SK-N-MC (cell line): ENCODE data around the gene CTNNA3.

Experiments used
- DNase-seq: peaks from one replicate; pipeline ENCODE4 v3.0.0-alpha.2; 2011; ENCODE audit warnings: low read depth, low spot score
- H3K27ac ChIP-seq: fragments of 200-600 bp; sonication (generic); 2 replicates; pipeline ENCODE4 v1.5.1; 2016; ENCODE audit warnings: mixed run types
- H3K36me3 ChIP-seq: fragments of 200-600 bp; sonication (generic); 2 replicates; pipeline ENCODE4 v1.6.1; 2017; ENCODE audit warnings: antibody characterized with exemption, low read length, mixed read lengths; ENCODE audit not compliant: insufficient read depth
- H3K4me3 ChIP-seq: fragments of 200-600 bp; sonication (generic); 2 replicates; pipeline ENCODE4 v1.5.1; 2016
- H3K9ac ChIP-seq: fragments of 200-600 bp; sonication (generic); 2 replicates; pipeline ENCODE4 v1.8.0; 2017; ENCODE audit warnings: mixed run types, mixed read lengths; ENCODE audit not compliant: insufficient read length
- H3K9me3 ChIP-seq: fragments of 200-600 bp; sonication (generic); 2 replicates; pipeline ENCODE4 v1.6.1; 2017; ENCODE audit warnings: low read depth, mild to moderate bottlenecking, antibody characterized with exemption, low read length, moderate library complexity, mixed read lengths
- EZH2 ChIP-seq: fragments of 200-600 bp; sonication (generic); IDR thresholded peaks from one replicate; pipeline ENCODE4 v1.6.1; 2017; ENCODE audit warnings: antibody characterized with exemption
- FOXP2 ChIP-seq: optimal IDR thresholded peaks from 2 replicates; pipeline ENCODE3; 2011; ENCODE audit warnings: mild to moderate bottlenecking, moderate library complexity; ENCODE audit not compliant: insufficient read depth; ENCODE audit errors: extremely low read length, control extremely low read depth
- POLR2AphosphoS5 ChIP-seq: IDR thresholded peaks from 2 replicates; pipeline ENCODE4 v1.6.1; 2012; ENCODE audit warnings: mild to moderate bottlenecking, low read depth, low read length, borderline replicate concordance

CTNNA3 gene

DNA sequence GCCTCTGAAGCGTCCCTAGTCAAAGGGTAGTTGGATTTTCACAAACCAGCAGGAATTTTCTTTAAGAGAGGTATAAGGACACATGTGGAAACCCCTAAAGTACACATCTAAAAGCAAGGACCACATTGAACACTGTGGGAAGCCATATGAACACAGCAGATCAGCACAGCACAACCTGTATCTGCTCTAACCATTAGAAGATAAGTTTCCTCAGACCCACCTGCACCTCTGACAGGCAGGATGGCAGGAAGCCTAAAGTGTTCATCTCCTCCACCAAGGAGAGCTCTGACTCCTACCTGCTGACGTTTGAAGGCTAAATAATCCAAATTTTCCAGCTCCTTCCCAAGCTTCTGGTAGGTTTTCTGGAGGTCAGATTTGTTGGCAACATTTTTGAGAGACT, 174.4 kb downstream of the CTNNA3 start:
- Histone ChIP-seq H3K9ac (no peak overlapping the region), H3K27ac (no peak overlapping the region), H3K4me3 (no peak overlapping the region), H3K36me3 (no peaks in the 10 kb centered on the region), H3K9me3 (no peaks in the 10 kb centered on the region)
- TF ChIP-seq EZH2 (no peak), FOXP2 (no peak), POLR2AphosphoS5 (no peak)
- no peak for DNase-seq

GRCh38 chr10:67520924-67521520, 175.0 kb downstream of the CTNNA3 start:
- H3K9ac ChIP-seq: no peak overlapping the region
- H3K9me3 ChIP-seq: no peaks in the 10 kb centered on the region
- TF ChIP-seq EZH2 (no peak), FOXP2 (no peak), POLR2AphosphoS5 (no peak)
- H3K27ac ChIP-seq: no peak overlapping the region
- no peaks in the 10 kb centered on the region for H3K36me3 ChIP-seq
- peak; percentile 8 for DNase-seq
- H3K4me3 ChIP-seq: no peak overlapping the region

- H3K9me3 ChIP-seq: no peaks in the 10 kb centered on the region
- DNase-seq: no peak
These were observed 176.6 kb downstream of the CTNNA3 start for GRCh38 chr10:67519434-67519833.

GRCh38 chr10:67518756-67519155, 177.2 kb downstream of the CTNNA3 start:
- TF ChIP-seq EZH2 (no peak), FOXP2 (no peak)

More at GRCh38 chr10:67519434-67519833, 176.6 kb downstream of the CTNNA3 start:
- H3K4me3 ChIP-seq: no peak overlapping the region
- H3K9ac ChIP-seq: no peak overlapping the region
- H3K27ac ChIP-seq: no peak overlapping the region
- TF ChIP-seq EZH2 (no peak), POLR2AphosphoS5 (no peak), FOXP2 (no peak)
- no peaks in the 10 kb centered on the region for H3K36me3 ChIP-seq

DNA sequence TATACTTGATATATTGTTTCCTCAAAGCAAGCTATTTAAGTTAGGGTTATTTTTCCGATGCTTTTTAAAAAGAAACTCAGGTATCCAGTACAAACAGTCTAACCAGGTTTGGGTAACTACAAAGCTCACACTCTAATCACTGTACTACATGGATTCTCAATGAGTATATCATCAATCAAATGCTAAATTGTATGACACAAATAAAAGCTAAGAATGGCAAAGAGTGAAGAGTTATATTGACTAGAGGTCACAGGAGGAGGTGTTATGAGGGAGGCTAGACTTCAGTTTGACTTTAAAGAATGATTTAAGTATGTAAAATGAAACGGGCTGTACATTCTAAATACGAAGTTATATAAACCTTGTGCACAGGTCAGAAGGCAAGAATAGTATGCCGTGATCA, 178.0 kb downstream of the CTNNA3 start:
- H3K9ac ChIP-seq: no peak overlapping the region
- no peak for DNase-seq
- no peaks in the 10 kb centered on the region for H3K9me3 ChIP-seq
- no peak for TF ChIP-seq POLR2AphosphoS5
- no peak for TF ChIP-seq FOXP2
- TF ChIP-seq EZH2: no peak
- no peak overlapping the region for H3K27ac ChIP-seq
- H3K36me3 ChIP-seq: no peaks in the 10 kb centered on the region
- H3K4me3 ChIP-seq: no peak overlapping the region

More at GRCh38 chr10:67518756-67519155, 177.2 kb downstream of the CTNNA3 start:
- H3K36me3 ChIP-seq: no peaks in the 10 kb centered on the region
- no peak overlapping the region for H3K27ac ChIP-seq
- H3K4me3 ChIP-seq: no peak overlapping the region
- no peak overlapping the region for H3K9ac ChIP-seq
- no peak for DNase-seq
- no peaks in the 10 kb centered on the region for H3K9me3 ChIP-seq

DNA sequence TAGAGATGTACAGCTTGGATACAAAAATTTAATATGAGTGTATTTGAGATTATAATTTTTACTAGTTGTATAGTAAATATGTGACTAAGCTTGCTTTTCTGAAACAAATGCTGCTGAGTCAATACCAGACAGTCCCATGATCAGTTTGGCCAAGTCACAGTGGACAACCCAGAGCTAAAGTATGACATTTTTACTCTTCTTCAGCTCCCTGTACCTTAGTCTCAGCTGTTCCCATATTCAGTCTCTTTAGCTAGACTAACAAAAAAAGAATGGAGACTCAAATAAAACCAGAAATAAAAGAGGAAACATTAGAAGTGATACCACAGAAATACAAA, 189.3 kb downstream of the CTNNA3 start:
- Histone ChIP-seq H3K27ac (no peak overlapping the region), H3K9ac (no peak overlapping the region), H3K4me3 (no peak overlapping the region), H3K36me3 (no peaks in the 10 kb centered on the region), H3K9me3 (no peaks in the 10 kb centered on the region)
- TF ChIP-seq FOXP2 (no peak), POLR2AphosphoS5 (no peak), EZH2 (no peak)
- no peak for DNase-seq

GRCh38 chr10:67506083-67506756, 189.8 kb downstream of the CTNNA3 start:
- Histone ChIP-seq H3K36me3 (no peaks in the 10 kb centered on the region), H3K27ac (no peak overlapping the region), H3K4me3 (no peak overlapping the region), H3K9me3 (no peaks in the 10 kb centered on the region), H3K9ac (no peak overlapping the region)
- no peak for TF ChIP-seq POLR2AphosphoS5
- no peak for TF ChIP-seq FOXP2
- no peak for TF ChIP-seq EZH2
- no peak for DNase-seq

GRCh38 chr10:67492317-67493019, 203.5 kb downstream of the CTNNA3 start:
- Histone ChIP-seq H3K9ac (no peak overlapping the region), H3K4me3 (no peak overlapping the region), H3K9me3 (no peaks in the 10 kb centered on the region), H3K36me3 (no peaks in the 10 kb centered on the region), H3K27ac (no peak overlapping the region)
- no peak for DNase-seq
- TF ChIP-seq POLR2AphosphoS5: no peak
- no peak for TF ChIP-seq FOXP2
- no peak for TF ChIP-seq EZH2
